Right cardiac atrium (tissue), 5 donors: ENCODE results near the gene CBLC. TPM values are rescaled to one million over a fixed set of nuclear protein-coding genes. Genes with fewer than 3 reads are reported as not detected.

Experiments
- ATAC-seq, 2 donors: fragments of 200-7000 bp; cut with Tn5 transposase; one replicate each; pipeline versions ENCODE4 v1.8.0 to v1.9.1; 2020; ENCODE audit warnings: moderate library complexity in 2 of 2, mild to moderate bottlenecking in 1 of 2
- DNase-seq, 3 donors: peaks; one replicate each; pipeline ENCODE4 v3.0.0-alpha.2; 2020
- H3K27ac ChIP-seq: one replicate; pipeline ENCODE4 v1.5.1; 2013; ENCODE audit warnings: mild to moderate bottlenecking, low read length, control low read depth, moderate library complexity
- H3K27me3 ChIP-seq: one replicate; pipeline ENCODE4 v1.6.1; 2013; ENCODE audit not compliant: control insufficient read depth, insufficient read depth
- H3K4me1 ChIP-seq: one replicate; pipeline ENCODE4 v1.6.1; 2013; ENCODE audit warnings: low read length; ENCODE audit not compliant: control insufficient read depth, insufficient read depth
- H3K4me3 ChIP-seq: one replicate; pipeline ENCODE4 v1.5.1; 2013; ENCODE audit warnings: low read length, control low read depth
- H3K9me3 ChIP-seq: one replicate; pipeline ENCODE4 v1.6.1; 2013; ENCODE audit warnings: low read length; ENCODE audit not compliant: control insufficient read depth
- WGBS: extraction: QIAGEN DNeasy Blood & Tissue Kit; methylation state at CpG from one replicate; pipeline ENCODE4 v1.1.7; 2013; 5-methylcytosine and 5-hydroxymethylcytosine counted together
- intact Hi-C, 4 donors: fragments of 100-400 bp; cut with DNase I; formaldehyde crosslinking; loops; one replicate each; pipeline versions ENCODE4 v1.11.0 to v1.14.0; 2022 to 2023
- microRNA-seq, 2 donors: library from miRNA; unstranded; fragments of <30 nt; microRNA quantifications; one replicate each; pipeline ENCODE4 v1.2.0, GENCODE V29; 2020 to 2021
- polyA plus RNA-seq: library from polyadenylated mRNA; stranded (reverse); fragments of 200-250 nt; gene quantifications from one replicate; pipeline ENCODE4 v1.2.3, GENCODE V29; 2013
- total RNA-seq, 4 donors: library from RNA; stranded (reverse); fragmentation: NEBNext Ultra II Directional; extraction: Animal tissue kit (Norgen Biotek cat#: 25700); gene quantifications; one replicate each; pipeline ENCODE4 v1.2.1, GENCODE V29; 2021
- donor health status: healthy with polysubstance abuse.
- donor health status: DM: no; HTN: yes; CAD: no.
- donor health status: DM: no; HTN: no; CAD: no.
- donor health status: DM: no; HTN: yes; CAD: no; lungs with severe emphysema.
- donor health status: DM: yes; HTN: yes; CAD: no.

CBLC gene
- total and polyA plus RNA-seq, 5 donors: not detected

GRCh38 chr19:44846455-44847143, 68.9 kb downstream of the CBLC start:
- WGBS: under 1% methylated on average over 51 of the region's 51 CpGs
- no peaks in the 10 kb centered on the region for H3K27me3 ChIP-seq
- H3K4me1 ChIP-seq: peaks cover 10% of the 10 kb centered on the region
- peak overlapping the region; percentile 95 for H3K27ac ChIP-seq
- DNase-seq: peak; percentile 55 to 75 (median 75)
- no peaks in the 10 kb centered on the region for H3K9me3 ChIP-seq
- H3K4me3 ChIP-seq: peak overlapping the region; percentile 98
- intact Hi-C loops: loop anchor here in 1 of 4 donors (10.0 kb wide), 1 partner anchor 272 kb away; no protein-coding TSS in a partner anchor
- ATAC-seq: no peak

GRCh38 chr19:44847144-44848035, 69.7 kb downstream of the CBLC start:
- peak; percentile 83 to 92 (median 90) for DNase-seq
- intact Hi-C loops: loop anchor here in 1 of 4 donors (10.0 kb wide), 1 partner anchor 273 kb away; no protein-coding TSS in a partner anchor
- H3K27me3 ChIP-seq: no peaks in the 10 kb centered on the region
- 1% methylated on average over 47 of the region's 47 CpGs for WGBS
- no peaks in the 10 kb centered on the region for H3K9me3 ChIP-seq
- H3K4me1 ChIP-seq: peaks cover 10% of the 10 kb centered on the region
- H3K27ac ChIP-seq: peak overlapping the region; percentile 95
- H3K4me3 ChIP-seq: peak overlapping the region; percentile 98
- peak; percentile 7 to 38 for ATAC-seq

- ATAC-seq (peak in 1 of 2 donors; percentile 0), DNase-seq (peak; percentile 37 to 76 (median 71))
- peak overlapping the region; percentile 98 for H3K4me3 ChIP-seq
- 10% methylated on average over 19 of the region's 19 CpGs for WGBS
- intact Hi-C loops: loop anchor here in 1 of 4 donors (10.0 kb wide), 1 partner anchor 273 kb away; no protein-coding TSS in a partner anchor
- no peaks in the 10 kb centered on the region for H3K9me3 ChIP-seq
- peak overlapping the region; percentile 95 for H3K27ac ChIP-seq
- no peaks in the 10 kb centered on the region for H3K27me3 ChIP-seq
- peaks cover 10% of the 10 kb centered on the region for H3K4me1 ChIP-seq
These were observed 70.5 kb downstream of the CBLC start for GRCh38 chr19:44848036-44848811.

- ATAC-seq (no peak), DNase-seq (peak; percentile 36 to 74 (median 73))
- no peak overlapping the region for H3K4me3 ChIP-seq
- H3K27ac ChIP-seq: peak overlapping the region; percentile 26
- H3K4me1 ChIP-seq: peaks cover 10% of the 10 kb centered on the region
- H3K27me3 ChIP-seq: no peaks in the 10 kb centered on the region
- H3K9me3 ChIP-seq: no peaks in the 10 kb centered on the region
- intact Hi-C loops: loop anchor here in 1 of 4 donors (10.0 kb wide), 1 partner anchor 274 kb away; no protein-coding TSS in a partner anchor
- WGBS: 14% methylated on average over 18 of the region's 18 CpGs
These were observed 71.2 kb downstream of the CBLC start for GRCh38 chr19:44848812-44849447.

Small RNA genes lying within 50 kb of the gene (microRNA-seq; reads per million reads assigned to microRNA genes)
- 0 reads per million in 2 donors for gene MIR8085

Other genes with a start within 250 kb of the CBLC start
- gene CEACAM20, start 248.2 kb upstream of the CBLC start, total RNA-seq: not detected
- not detected for gene CEACAM20, start 248.2 kb upstream of the CBLC start, polyA plus RNA-seq
- not detected for gene IGSF23, start 164.3 kb upstream of the CBLC start, total RNA-seq
- gene IGSF23, start 164.3 kb upstream of the CBLC start, polyA plus RNA-seq: not detected
- gene PVR, start 134.0 kb upstream of the CBLC start, total RNA-seq: 10 to 100 TPM; 25.0 to 44.8 (median 33.9) TPM
- gene PVR, start 134.0 kb upstream of the CBLC start, polyA plus RNA-seq: 27.3 TPM
- gene CEACAM19, start 106.4 kb upstream of the CBLC start, total RNA-seq: 1 to 10 TPM; 1.8 to 6.1 (median 2.3) TPM
- gene CEACAM19, start 106.4 kb upstream of the CBLC start, polyA plus RNA-seq: 4.4 TPM
- not detected for gene CEACAM16, start 78.7 kb upstream of the CBLC start, total RNA-seq
- gene CEACAM16, start 78.7 kb upstream of the CBLC start, polyA plus RNA-seq: not detected
- gene BCL3, start 29.2 kb upstream of the CBLC start, total RNA-seq: 10 to 100 TPM; 14.9 to 39.4 (median 17.9) TPM
- gene BCL3, start 29.2 kb upstream of the CBLC start, polyA plus RNA-seq: 25.8 TPM
- 100 to 1,000 TPM in 1 of 4 donors, 10 to 100 TPM in 3; 69.9 to 130 (median 80.1) TPM for gene BCAM, start 31.2 kb downstream of the CBLC start, total RNA-seq
- 107 TPM for gene BCAM, start 31.2 kb downstream of the CBLC start, polyA plus RNA-seq
- 100 to 1,000 TPM in 1 of 4 donors, 10 to 100 TPM in 3; 47.8 to 106 (median 57.5) TPM for gene NECTIN2, start 68.4 kb downstream of the CBLC start, total RNA-seq
- gene NECTIN2, start 68.4 kb downstream of the CBLC start, polyA plus RNA-seq: 44.2 TPM
- 10 to 100 TPM; 36.7 to 51.4 (median 46.8) TPM for gene TOMM40, start 113.4 kb downstream of the CBLC start, total RNA-seq
- 38.5 TPM for gene TOMM40, start 113.4 kb downstream of the CBLC start, polyA plus RNA-seq
- 10 to 100 TPM; 28.6 to 86.2 (median 82.2) TPM for gene APOE, start 127.9 kb downstream of the CBLC start, total RNA-seq
- gene APOE, start 127.9 kb downstream of the CBLC start, polyA plus RNA-seq: 109 TPM
- gene APOC1, start 136.7 kb downstream of the CBLC start, total RNA-seq: 1 to 10 TPM; 3.1 to 10.0 (median 6.2) TPM
- 15.4 TPM for gene APOC1, start 136.7 kb downstream of the CBLC start, polyA plus RNA-seq
- not detected for gene APOC4, start 164.3 kb downstream of the CBLC start, total RNA-seq
- gene APOC4, start 164.3 kb downstream of the CBLC start, polyA plus RNA-seq: not detected
- gene APOC2, start 168.2 kb downstream of the CBLC start, total RNA-seq: not detected
- gene APOC2, start 168.2 kb downstream of the CBLC start, polyA plus RNA-seq: 0.68 TPM
- gene CLPTM1, start 177.5 kb downstream of the CBLC start, total RNA-seq: 100 to 1,000 TPM in 2 of 4 donors, 10 to 100 TPM in 2; 81.4 to 106 (median 93.0) TPM
- 85.7 TPM for gene CLPTM1, start 177.5 kb downstream of the CBLC start, polyA plus RNA-seq
- gene RELB, start 223.6 kb downstream of the CBLC start, total RNA-seq: 1 to 10 TPM; 2.3 to 6.5 (median 3.3) TPM
- gene RELB, start 223.6 kb downstream of the CBLC start, polyA plus RNA-seq: 2.4 TPM